Ovary (tissue), 3 donors: ENCODE measurements around the gene MAD1L1.

Experiments used
- EP300 ChIP-seq: sonication (generic); formaldehyde crosslinking; IDR thresholded peaks from one replicate; pipeline ENCODE4 v1.6.1; 2017; ENCODE audit warnings: antibody characterized with exemption
- TF ChIP-seq, protein P1 (sequence below), 3 donors: fragments of 450-650 bp in 2 of 3; fragments of 200-600 bp in 1 of 3; IDR thresholded peaks; one replicate each; pipeline versions ENCODE4 v1.5.1 to v1.8.0; 2016 to 2022; ENCODE audit warnings: antibody characterized with exemption in 3 of 3, mild to moderate bottlenecking in 1 of 3
- donor health status: DM: no; HTN: no; CAD: no.

DNA sequence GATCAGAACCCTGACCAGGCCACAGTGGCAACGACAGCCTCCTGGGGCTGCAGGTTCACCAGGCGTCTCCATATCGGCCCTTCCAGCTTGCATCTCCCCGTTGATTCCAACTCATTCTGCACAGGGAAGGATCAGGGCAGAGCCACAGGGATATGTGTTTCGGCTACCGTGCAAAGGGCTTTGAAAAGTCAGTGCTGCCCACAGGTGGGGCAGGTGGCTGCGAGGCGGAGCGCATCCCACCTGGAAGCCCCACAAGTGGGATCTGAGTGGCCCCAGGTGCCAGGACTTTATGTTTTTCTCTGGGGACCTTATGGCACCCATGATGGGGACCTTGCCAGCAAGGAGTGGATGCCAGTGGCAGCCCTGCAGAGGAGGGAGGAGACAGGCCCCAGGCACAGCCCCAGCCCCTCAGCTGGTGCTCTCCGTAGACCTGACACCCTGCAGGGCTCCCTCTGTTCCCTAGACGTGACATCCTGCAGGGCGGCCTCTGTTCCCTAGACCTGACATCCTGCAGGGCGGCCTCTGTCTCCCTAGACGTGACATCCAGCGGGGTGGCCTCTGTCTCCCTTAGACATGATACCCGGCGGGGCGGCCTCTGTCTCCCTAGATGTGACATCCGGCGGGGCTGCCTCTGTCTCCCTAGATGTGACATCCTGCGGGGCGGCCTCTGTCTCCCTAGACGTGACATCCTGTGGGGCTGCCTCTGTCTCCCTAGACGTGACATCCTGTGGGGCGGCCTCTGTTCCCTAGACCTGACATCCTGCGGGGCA lies 373.3 kb downstream of the MAD1L1 start:
- no peak for TF ChIP-seq EP300
- TF ChIP-seq, protein P1, sequence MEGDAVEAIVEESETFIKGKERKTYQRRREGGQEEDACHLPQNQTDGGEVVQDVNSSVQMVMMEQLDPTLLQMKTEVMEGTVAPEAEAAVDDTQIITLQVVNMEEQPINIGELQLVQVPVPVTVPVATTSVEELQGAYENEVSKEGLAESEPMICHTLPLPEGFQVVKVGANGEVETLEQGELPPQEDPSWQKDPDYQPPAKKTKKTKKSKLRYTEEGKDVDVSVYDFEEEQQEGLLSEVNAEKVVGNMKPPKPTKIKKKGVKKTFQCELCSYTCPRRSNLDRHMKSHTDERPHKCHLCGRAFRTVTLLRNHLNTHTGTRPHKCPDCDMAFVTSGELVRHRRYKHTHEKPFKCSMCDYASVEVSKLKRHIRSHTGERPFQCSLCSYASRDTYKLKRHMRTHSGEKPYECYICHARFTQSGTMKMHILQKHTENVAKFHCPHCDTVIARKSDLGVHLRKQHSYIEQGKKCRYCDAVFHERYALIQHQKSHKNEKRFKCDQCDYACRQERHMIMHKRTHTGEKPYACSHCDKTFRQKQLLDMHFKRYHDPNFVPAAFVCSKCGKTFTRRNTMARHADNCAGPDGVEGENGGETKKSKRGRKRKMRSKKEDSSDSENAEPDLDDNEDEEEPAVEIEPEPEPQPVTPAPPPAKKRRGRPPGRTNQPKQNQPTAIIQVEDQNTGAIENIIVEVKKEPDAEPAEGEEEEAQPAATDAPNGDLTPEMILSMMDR (IDR thresholded peaks at IDR 0.05), result no peak
